ENCODE results near the gene MZF1.

The MZF1 gene

GRCh38 chr19:58516964-58517833 is 55.9 kb downstream of the MZF1 start:
- no peak for DNase-seq (ENCODE audit: extremely low spot score)
- TF ChIP-seq ARNT (IDR thresholded peaks at IDR 0.05): no peak
- no peak for TF ChIP-seq LEF1 (IDR thresholded peaks at IDR 0.05; ENCODE audit: borderline replicate concordance)
- no peak for TF ChIP-seq HDGF (IDR thresholded peaks at IDR 0.05; ENCODE audit: borderline replicate concordance)
- TF ChIP-seq FOXA1 (IDR thresholded peaks at IDR 0.05): no peak
- no peak for TF ChIP-seq SUZ12 (IDR thresholded peaks at IDR 0.05)
- no peak for TF ChIP-seq SP1 (IDR thresholded peaks at IDR 0.05)
- no peak for TF ChIP-seq CTBP1 (IDR thresholded peaks at IDR 0.05; ENCODE audit: borderline replicate concordance)
- TF ChIP-seq FOXK2 (IDR thresholded peaks at IDR 0.05): no peak
- TF ChIP-seq NFRKB (IDR thresholded peaks at IDR 0.05): no peak
- CTCF ChIA-PET: no interaction called here
- POLR2A ChIA-PET: interaction anchor here (0.9 to 7.8 kb wide), 3 partner anchors 27 to 138 kb away, joined by 3 to 96 read pairs (median 3); partner anchors contain the start of gene TRIM28

- TF ChIP-seq ARNT (IDR thresholded peaks at IDR 0.05): no peak
- TF ChIP-seq L3MBTL2 (conservative IDR thresholded peaks at IDR 0.05): no peak
- no peak for TF ChIP-seq HDGF (IDR thresholded peaks at IDR 0.05; ENCODE audit: borderline replicate concordance)
- no peak for TF ChIP-seq LEF1 (IDR thresholded peaks at IDR 0.05; ENCODE audit: borderline replicate concordance)
- TF ChIP-seq FOXA1 (IDR thresholded peaks at IDR 0.05): no peak
- no peak for DNase-seq (ENCODE audit: extremely low spot score)
- CTCF ChIA-PET: no interaction called here
- POLR2A ChIA-PET: no interaction called here
Observed at GRCh38 chr19:58516246-58516836, 56.8 kb downstream of the MZF1 start.

- no peak for DNase-seq (ENCODE audit: extremely low spot score)
- no peak for TF ChIP-seq FOXA1 (IDR thresholded peaks at IDR 0.05)
- TF ChIP-seq L3MBTL2 (conservative IDR thresholded peaks at IDR 0.05): no peak
- TF ChIP-seq SUZ12 (IDR thresholded peaks at IDR 0.05): no peak
- no peak for TF ChIP-seq CTBP1 (IDR thresholded peaks at IDR 0.05; ENCODE audit: borderline replicate concordance)
- TF ChIP-seq HDGF (IDR thresholded peaks at IDR 0.05; ENCODE audit: borderline replicate concordance): no peak
- no peak for TF ChIP-seq ARNT (IDR thresholded peaks at IDR 0.05)
- no peak for TF ChIP-seq FOXM1 (IDR thresholded peaks at IDR 0.05; ENCODE audit: borderline replicate concordance)
- CTCF ChIA-PET: no interaction called here
- POLR2A ChIA-PET: no interaction called here
Observed at GRCh38 chr19:58515259-58515658, 57.9 kb downstream of the MZF1 start.

- no peak for TF ChIP-seq BHLHE40 (IDR thresholded peaks at IDR 0.05; ENCODE audit: borderline replicate concordance)
- TF ChIP-seq FOXA1 (IDR thresholded peaks at IDR 0.05): no peak
- TF ChIP-seq ZNF384 (IDR thresholded peaks at IDR 0.05): no peak
- no peak for TF ChIP-seq ELF4 (IDR thresholded peaks at IDR 0.05)
- no peak for TF ChIP-seq ARNT (IDR thresholded peaks at IDR 0.05)
- TF ChIP-seq NFRKB (IDR thresholded peaks at IDR 0.05): no peak
- no peak for TF ChIP-seq HDGF (IDR thresholded peaks at IDR 0.05; ENCODE audit: borderline replicate concordance)
- no peak for TF ChIP-seq LEF1 (IDR thresholded peaks at IDR 0.05; ENCODE audit: borderline replicate concordance)
- TF ChIP-seq FOXM1 (IDR thresholded peaks at IDR 0.05; ENCODE audit: borderline replicate concordance): no peak
- TF ChIP-seq L3MBTL2 (conservative IDR thresholded peaks at IDR 0.05): no peak
- no peak for TF ChIP-seq SP1 (IDR thresholded peaks at IDR 0.05)
- TF ChIP-seq TARDBP (IDR thresholded peaks at IDR 0.05): no peak
- TF ChIP-seq CTBP1 (IDR thresholded peaks at IDR 0.05; ENCODE audit: borderline replicate concordance): no peak
- no peak for TF ChIP-seq FOXK2 (IDR thresholded peaks at IDR 0.05)
- ChIA-PET CTCF (no interaction called here), POLR2A (no interaction called here)
- no peak for DNase-seq (ENCODE audit: extremely low spot score)
Observed at GRCh38 chr19:58514564-58515022, 58.5 kb downstream of the MZF1 start.

- no peak for TF ChIP-seq PKNOX1 (IDR thresholded peaks at IDR 0.05)
- TF ChIP-seq TARDBP (IDR thresholded peaks at IDR 0.05): no peak
- TF ChIP-seq SP1 (IDR thresholded peaks at IDR 0.05): no peak
- TF ChIP-seq ELF4 (IDR thresholded peaks at IDR 0.05): no peak
- TF ChIP-seq NFRKB (IDR thresholded peaks at IDR 0.05): no peak
- TF ChIP-seq ZNF384 (IDR thresholded peaks at IDR 0.05): no peak
- TF ChIP-seq ARNT (IDR thresholded peaks at IDR 0.05): no peak
- TF ChIP-seq L3MBTL2 (conservative IDR thresholded peaks at IDR 0.05): no peak
- no peak for TF ChIP-seq LEF1 (IDR thresholded peaks at IDR 0.05; ENCODE audit: borderline replicate concordance)
- TF ChIP-seq CTBP1 (IDR thresholded peaks at IDR 0.05; ENCODE audit: borderline replicate concordance): no peak
- TF ChIP-seq HDGF (IDR thresholded peaks at IDR 0.05; ENCODE audit: borderline replicate concordance): no peak
- TF ChIP-seq FOXM1 (IDR thresholded peaks at IDR 0.05; ENCODE audit: borderline replicate concordance): no peak
- CTCF ChIA-PET: no interaction called here
- DNase-seq (ENCODE audit: extremely low spot score): no peak
- POLR2A ChIA-PET: no interaction called here
Observed at GRCh38 chr19:58513694-58514563, 59.2 kb downstream of the MZF1 start.

GRCh38 chr19:58513213-58513693 is 59.9 kb downstream of the MZF1 start:
- TF ChIP-seq HDGF (IDR thresholded peaks at IDR 0.05; ENCODE audit: borderline replicate concordance) (no peak), BHLHE40 (IDR thresholded peaks at IDR 0.05; ENCODE audit: borderline replicate concordance) (no peak), ARNT (IDR thresholded peaks at IDR 0.05) (no peak), PKNOX1 (IDR thresholded peaks at IDR 0.05) (no peak), ELF4 (IDR thresholded peaks at IDR 0.05) (no peak)
- DNase-seq (ENCODE audit: extremely low spot score): no peak
- ChIA-PET POLR2A (interaction anchor here (1.2 kb wide), 1 partner anchor 46 kb away, joined by 3 read pairs; no protein-coding TSS in a partner anchor), CTCF (no interaction called here)
